OCI-LY7 (cell line): ENCODE data around the gene COMMD1. TPM values are rescaled to one million over a fixed set of nuclear protein-coding genes. Genes with fewer than 3 reads are reported as not detected.

ENCODE experiments used
- BruUV-seq: library from RNA; stranded (reverse); fragments of 400-500 nt; replicated peaks from 2 replicates; lab custom pipeline; 2021; lab: Mats Ljungman, UMichigan
- CTCF ChIA-PET: fragments of 300-600 bp; sonication (Branson Sonifier 250); formaldehyde crosslinking; loops from one replicate; lab custom pipeline; 2022; ENCODE audit warnings: antibody characterized with exemption; ENCODE audit not compliant: unreplicated experiment; lab: Charles Lee
- POLR2A ChIA-PET: fragments of 300-600 bp; sonication (Branson Sonifier 250); formaldehyde crosslinking; loops from one replicate; lab custom pipeline; 2022; ENCODE audit warnings: antibody characterized with exemption; lab: Charles Lee
- DNase-seq: peaks from one replicate; pipeline ENCODE4 v3.0.0-alpha.2; 2015; ENCODE audit warnings: low spot score
- H2AFZ ChIP-seq: fragments of 200-600 bp; sonication (generic), shearing (Covaris generic); 2 replicates; pipeline ENCODE4 v1.6.1; 2014; ENCODE audit warnings: mild to moderate bottlenecking, antibody characterized with exemption, low read length, moderate library complexity
- H3K27ac ChIP-seq: fragments of 200-600 bp; sonication (generic); 2 replicates; pipeline ENCODE4 v1.5.1; 2014; ENCODE audit warnings: mixed run types, low read depth, mild to moderate bottlenecking, moderate library complexity, low read length, inconsistent platforms; ENCODE audit not compliant: poor library complexity, severe bottlenecking
- H3K36me3 ChIP-seq: fragments of 200-600 bp; sonication (generic); 2 replicates; pipeline ENCODE4 v1.6.1; 2014; ENCODE audit warnings: mild to moderate bottlenecking, antibody characterized with exemption, low read length, moderate library complexity, mixed read lengths; ENCODE audit not compliant: insufficient read depth
- H3K4me1 ChIP-seq: fragments of 200-600 bp; sonication (generic); 2 replicates; pipeline ENCODE4 v1.5.1; 2014; ENCODE audit warnings: mild to moderate bottlenecking, low read length; ENCODE audit not compliant: insufficient read depth, poor library complexity, severe bottlenecking
- H3K4me2 ChIP-seq: fragments of 200-600 bp; sonication (generic); 2 replicates; pipeline ENCODE4 v1.6.1; 2014; ENCODE audit warnings: mild to moderate bottlenecking, low read length
- H3K4me3 ChIP-seq: fragments of 200-600 bp; sonication (generic); 2 replicates; pipeline ENCODE4 v1.5.1; 2014; ENCODE audit warnings: mild to moderate bottlenecking, low read depth, low read length; ENCODE audit not compliant: poor library complexity, severe bottlenecking
- H3K79me2 ChIP-seq: fragments of 200-600 bp; sonication (generic); 2 replicates; pipeline ENCODE4 v1.6.1; 2016; ENCODE audit warnings: low read depth, mild to moderate bottlenecking, low read length, moderate library complexity, mixed read lengths; ENCODE audit not compliant: insufficient read depth
- H3K9me2 ChIP-seq: fragments of 200-600 bp; sonication (generic); 2 replicates; pipeline ENCODE4 v1.6.1; 2016; ENCODE audit warnings: mild to moderate bottlenecking, low read length, mixed read lengths; ENCODE audit not compliant: insufficient read depth
- H3K9me3 ChIP-seq: fragments of 200-600 bp; sonication (generic); 2 replicates; pipeline ENCODE4 v1.6.1; 2014; ENCODE audit warnings: mild to moderate bottlenecking, mixed run types, low read length, mixed read lengths
- H4K20me1 ChIP-seq: fragments of 200-600 bp; sonication (generic); 2 replicates; pipeline ENCODE4 v1.6.1; 2014; ENCODE audit warnings: mild to moderate bottlenecking, antibody characterized with exemption, low read length, moderate library complexity, mixed read lengths; ENCODE audit not compliant: insufficient read depth
- EZH2phosphoT487 ChIP-seq: fragments of 200-600 bp; sonication (generic); IDR thresholded peaks from 2 replicates; pipeline ENCODE4 v1.6.1; 2018; ENCODE audit warnings: low read depth, borderline replicate concordance, mild to moderate bottlenecking, mixed run types, antibody characterized with exemption, low read length, moderate library complexity, mixed read lengths
- intact Hi-C: fragments of 100-400 bp; cut with micrococcal nuclease; formaldehyde crosslinking; loops from one replicate; pipeline ENCODE4 v1.10.0; 2022; ENCODE audit not compliant: unreplicated experiment
- total RNA-seq, 2 experiments: library from RNA; depleted of rRNA in 1 of 2; stranded (reverse); fragments of >200 nt in 1 of 2; shearing (Covaris generic) in 1 of 2; gene quantifications; 2 replicates each; pipeline ENCODE4 v1.2.3, GENCODE V29; 2014 to 2022
- TF ChIP-seq, protein P1 (sequence below): fragments of 200-600 bp; sonication (generic); conservative IDR thresholded peaks from 2 replicates; pipeline ENCODE4 v1.5.1; 2014; ENCODE audit warnings: mild to moderate bottlenecking, antibody characterized with exemption, low read length, moderate library complexity, mixed read lengths

Gene COMMD1
- total RNA-seq, 2 experiments from 2014 or later: 22.0 to 22.1 TPM

DNA sequence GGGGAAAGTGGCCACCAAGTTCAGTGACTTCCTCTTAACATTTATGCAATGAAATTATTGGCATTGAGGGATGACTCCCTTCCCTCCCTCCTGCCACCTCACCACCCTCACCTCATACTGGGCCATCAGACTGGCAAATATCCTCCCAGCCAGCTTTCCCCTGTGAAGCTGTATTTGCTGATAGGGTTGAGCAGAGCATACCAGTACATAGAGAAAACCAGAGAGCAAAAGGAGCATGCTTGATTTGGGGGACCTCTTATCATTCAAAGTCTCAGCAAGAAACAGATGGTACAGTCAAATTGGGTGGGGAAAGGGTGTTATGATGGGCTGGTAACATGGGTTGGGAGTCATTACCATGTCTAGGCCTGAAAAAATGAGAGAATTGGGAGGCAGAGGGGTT is 271.3 kb downstream of the COMMD1 start:
- no peaks in the 10 kb centered on the region for H3K9me2 ChIP-seq
- no peak overlapping the region for H3K4me3 ChIP-seq
- ChIA-PET POLR2A (interaction anchor here (0.9 to 4.4 kb wide), 3 partner anchors 14 to 165 kb away, joined by 3 to 31 read pairs (median 3); no protein-coding TSS in a partner anchor), CTCF (no interaction called here)
- no peak for TF ChIP-seq EZH2phosphoT487
- TF ChIP-seq, protein P1, sequence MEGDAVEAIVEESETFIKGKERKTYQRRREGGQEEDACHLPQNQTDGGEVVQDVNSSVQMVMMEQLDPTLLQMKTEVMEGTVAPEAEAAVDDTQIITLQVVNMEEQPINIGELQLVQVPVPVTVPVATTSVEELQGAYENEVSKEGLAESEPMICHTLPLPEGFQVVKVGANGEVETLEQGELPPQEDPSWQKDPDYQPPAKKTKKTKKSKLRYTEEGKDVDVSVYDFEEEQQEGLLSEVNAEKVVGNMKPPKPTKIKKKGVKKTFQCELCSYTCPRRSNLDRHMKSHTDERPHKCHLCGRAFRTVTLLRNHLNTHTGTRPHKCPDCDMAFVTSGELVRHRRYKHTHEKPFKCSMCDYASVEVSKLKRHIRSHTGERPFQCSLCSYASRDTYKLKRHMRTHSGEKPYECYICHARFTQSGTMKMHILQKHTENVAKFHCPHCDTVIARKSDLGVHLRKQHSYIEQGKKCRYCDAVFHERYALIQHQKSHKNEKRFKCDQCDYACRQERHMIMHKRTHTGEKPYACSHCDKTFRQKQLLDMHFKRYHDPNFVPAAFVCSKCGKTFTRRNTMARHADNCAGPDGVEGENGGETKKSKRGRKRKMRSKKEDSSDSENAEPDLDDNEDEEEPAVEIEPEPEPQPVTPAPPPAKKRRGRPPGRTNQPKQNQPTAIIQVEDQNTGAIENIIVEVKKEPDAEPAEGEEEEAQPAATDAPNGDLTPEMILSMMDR: no peak
- peak overlapping the region; percentile 41 for H3K27ac ChIP-seq
- no peaks in the 10 kb centered on the region for H3K36me3 ChIP-seq
- no peaks in the 10 kb centered on the region for H4K20me1 ChIP-seq
- peaks cover 62% of the 10 kb centered on the region for H3K4me1 ChIP-seq
- no peaks in the 10 kb centered on the region for H3K9me3 ChIP-seq
- intact Hi-C loops: no loop called here
- H3K4me2 ChIP-seq: peak overlapping the region; percentile 43
- H3K79me2 ChIP-seq: no peaks in the 10 kb centered on the region
- peak overlapping the region; percentile 94; the same call in 1 of the 2 replicates for H2AFZ ChIP-seq
- no peak for DNase-seq
- BruUV-seq: no TSS peak

DNA sequence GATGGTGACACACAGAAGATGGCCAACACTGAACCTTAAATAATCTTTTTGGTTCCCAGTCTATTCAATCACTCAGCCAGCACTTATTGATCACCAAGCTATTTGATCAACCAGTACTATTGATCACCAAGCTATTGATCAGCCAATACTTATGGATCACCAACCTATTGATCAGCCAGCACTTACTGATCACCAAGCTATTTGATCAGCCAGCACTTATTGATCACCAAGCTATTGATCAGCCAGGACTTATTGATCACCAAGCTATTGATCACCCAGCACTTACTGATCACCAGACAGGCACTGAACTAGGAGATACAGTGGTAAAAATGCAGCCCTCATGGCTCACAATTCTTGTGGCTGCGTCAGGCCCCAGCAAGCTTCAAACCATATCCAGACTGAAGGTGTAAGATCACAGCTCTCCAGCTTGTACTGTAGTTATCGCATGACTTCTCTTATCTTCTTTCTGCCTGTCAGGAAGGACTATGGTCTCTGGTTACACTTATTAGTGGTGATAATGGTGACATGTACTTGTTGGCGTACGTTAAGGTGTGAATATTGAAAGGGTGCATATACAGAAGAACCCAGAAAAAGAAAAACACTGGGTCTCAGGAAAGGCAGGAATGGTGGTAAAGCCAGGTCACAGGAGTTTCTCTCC is 272.0 kb downstream of the COMMD1 start:
- peak overlapping the region; percentile 41 for H3K27ac ChIP-seq
- intact Hi-C loops: no loop called here
- ChIA-PET POLR2A (interaction anchor here (0.6 to 4.4 kb wide), 7 partner anchors 14 to 240 kb away, joined by 3 to 31 read pairs (median 3); no protein-coding TSS in a partner anchor), CTCF (no interaction called here)
- no peaks in the 10 kb centered on the region for H3K36me3 ChIP-seq
- BruUV-seq: no TSS peak
- H3K4me3 ChIP-seq: no peak overlapping the region
- no peaks in the 10 kb centered on the region for H3K9me3 ChIP-seq
- 0 out of 2 replicates have a peak overlapping the region, but pooled peaks have one; percentile 94 for H2AFZ ChIP-seq
- H3K4me1 ChIP-seq: peaks cover 70% of the 10 kb centered on the region
- DNase-seq: no peak
- 0 out of 2 replicates have a peak overlapping the region, but pooled peaks have one; percentile 43 for H3K4me2 ChIP-seq
- H3K9me2 ChIP-seq: no peaks in the 10 kb centered on the region
- no peaks in the 10 kb centered on the region for H3K79me2 ChIP-seq
- H4K20me1 ChIP-seq: no peaks in the 10 kb centered on the region
- TF ChIP-seq, protein P1: no peak
- no peak for TF ChIP-seq EZH2phosphoT487

- ChIA-PET CTCF (interaction anchor here (1.0 kb wide), 1 partner anchor 18 kb away, joined by 3 read pairs; no protein-coding TSS in a partner anchor), POLR2A (interaction anchor here (0.6 to 4.4 kb wide), 11 partner anchors 14 to 219 kb away, joined by 3 to 31 read pairs (median 3); no protein-coding TSS in a partner anchor)
- Histone ChIP-seq H4K20me1 (no peaks in the 10 kb centered on the region), H3K36me3 (no peaks in the 10 kb centered on the region), H3K9me3 (no peaks in the 10 kb centered on the region), H3K27ac (peak overlapping the region; percentile 9), H3K9me2 (no peaks in the 10 kb centered on the region), H3K79me2 (peaks cover 5% of the 10 kb centered on the region; the same call in 1 of the 2 replicates), H2AFZ (no peak overlapping the region; the same call in 1 of the 2 replicates), H3K4me3 (no peak overlapping the region), H3K4me1 (peaks cover 82% of the 10 kb centered on the region), H3K4me2 (no peak overlapping the region)
- no TSS peak for BruUV-seq
- no peak for DNase-seq
- TF ChIP-seq, protein P1: no peak
- no peak for TF ChIP-seq EZH2phosphoT487
- intact Hi-C loops: no loop called here
Observed at GRCh38 chr2:62178741-62179271, 273.3 kb downstream of the COMMD1 start.
